OCI-LY7 (cell line): ENCODE data around the gene FCRL3. TPM values are rescaled to one million over a fixed set of nuclear protein-coding genes. Genes with fewer than 3 reads are reported as not detected.
A peak's percentile ranks its signal among the peaks of the same experiment; 100 is the strongest.

Source experiments
- BruUV-seq: library from RNA; stranded (reverse); fragments of 400-500 nt; replicated peaks from 2 replicates; lab custom pipeline; 2021; lab: Mats Ljungman, UMichigan
- CTCF ChIA-PET: fragments of 300-600 bp; sonication (Branson Sonifier 250); formaldehyde crosslinking; loops from one replicate; lab custom pipeline; 2022; ENCODE audit warnings: antibody characterized with exemption; ENCODE audit not compliant: unreplicated experiment; lab: Charles Lee
- POLR2A ChIA-PET: fragments of 300-600 bp; sonication (Branson Sonifier 250); formaldehyde crosslinking; loops from one replicate; lab custom pipeline; 2022; ENCODE audit warnings: antibody characterized with exemption; lab: Charles Lee
- DNase-seq: peaks from one replicate; pipeline ENCODE4 v3.0.0-alpha.2; 2015; ENCODE audit warnings: low spot score
- H2AFZ ChIP-seq: fragments of 200-600 bp; sonication (generic), shearing (Covaris generic); 2 replicates; pipeline ENCODE4 v1.6.1; 2014; ENCODE audit warnings: mild to moderate bottlenecking, antibody characterized with exemption, low read length, moderate library complexity
- H3K27ac ChIP-seq: fragments of 200-600 bp; sonication (generic); 2 replicates; pipeline ENCODE4 v1.5.1; 2014; ENCODE audit warnings: mixed run types, low read depth, mild to moderate bottlenecking, moderate library complexity, low read length, inconsistent platforms; ENCODE audit not compliant: poor library complexity, severe bottlenecking
- H3K36me3 ChIP-seq: fragments of 200-600 bp; sonication (generic); 2 replicates; pipeline ENCODE4 v1.6.1; 2014; ENCODE audit warnings: mild to moderate bottlenecking, antibody characterized with exemption, low read length, moderate library complexity, mixed read lengths; ENCODE audit not compliant: insufficient read depth
- H3K4me1 ChIP-seq: fragments of 200-600 bp; sonication (generic); 2 replicates; pipeline ENCODE4 v1.5.1; 2014; ENCODE audit warnings: mild to moderate bottlenecking, low read length; ENCODE audit not compliant: insufficient read depth, poor library complexity, severe bottlenecking
- H3K4me2 ChIP-seq: fragments of 200-600 bp; sonication (generic); 2 replicates; pipeline ENCODE4 v1.6.1; 2014; ENCODE audit warnings: mild to moderate bottlenecking, low read length
- H3K4me3 ChIP-seq: fragments of 200-600 bp; sonication (generic); 2 replicates; pipeline ENCODE4 v1.5.1; 2014; ENCODE audit warnings: mild to moderate bottlenecking, low read depth, low read length; ENCODE audit not compliant: poor library complexity, severe bottlenecking
- H3K79me2 ChIP-seq: fragments of 200-600 bp; sonication (generic); 2 replicates; pipeline ENCODE4 v1.6.1; 2016; ENCODE audit warnings: low read depth, mild to moderate bottlenecking, low read length, moderate library complexity, mixed read lengths; ENCODE audit not compliant: insufficient read depth
- H3K9me2 ChIP-seq: fragments of 200-600 bp; sonication (generic); 2 replicates; pipeline ENCODE4 v1.6.1; 2016; ENCODE audit warnings: mild to moderate bottlenecking, low read length, mixed read lengths; ENCODE audit not compliant: insufficient read depth
- H3K9me3 ChIP-seq: fragments of 200-600 bp; sonication (generic); 2 replicates; pipeline ENCODE4 v1.6.1; 2014; ENCODE audit warnings: mild to moderate bottlenecking, mixed run types, low read length, mixed read lengths
- H4K20me1 ChIP-seq: fragments of 200-600 bp; sonication (generic); 2 replicates; pipeline ENCODE4 v1.6.1; 2014; ENCODE audit warnings: mild to moderate bottlenecking, antibody characterized with exemption, low read length, moderate library complexity, mixed read lengths; ENCODE audit not compliant: insufficient read depth
- CTCF ChIP-seq: fragments of 200-600 bp; sonication (generic); conservative IDR thresholded peaks from 2 replicates; pipeline ENCODE4 v1.5.1; 2014; ENCODE audit warnings: mild to moderate bottlenecking, antibody characterized with exemption, low read length, moderate library complexity, mixed read lengths
- EZH2phosphoT487 ChIP-seq: fragments of 200-600 bp; sonication (generic); IDR thresholded peaks from 2 replicates; pipeline ENCODE4 v1.6.1; 2018; ENCODE audit warnings: low read depth, borderline replicate concordance, mild to moderate bottlenecking, mixed run types, antibody characterized with exemption, low read length, moderate library complexity, mixed read lengths
- intact Hi-C: fragments of 100-400 bp; cut with micrococcal nuclease; formaldehyde crosslinking; loops from one replicate; pipeline ENCODE4 v1.10.0; 2022; ENCODE audit not compliant: unreplicated experiment
- total RNA-seq, 2 experiments: library from RNA; depleted of rRNA in 1 of 2; stranded (reverse); fragments of >200 nt in 1 of 2; shearing (Covaris generic) in 1 of 2; gene quantifications; 2 replicates each; pipeline ENCODE4 v1.2.3, GENCODE V29; 2014 to 2022

The FCRL3 gene
- total RNA-seq, 2 experiments from 2014 or later: 0.88 to 0.99 TPM

- no peak for TF ChIP-seq CTCF
- TF ChIP-seq EZH2phosphoT487: no peak
- Histone ChIP-seq H3K9me2 (no peaks in the 10 kb centered on the region), H3K4me3 (no peak overlapping the region), H3K4me2 (peak overlapping the region; percentile 7; the same call in 1 of the 2 replicates), H3K27ac (no peak overlapping the region), H3K79me2 (no peaks in the 10 kb centered on the region), H2AFZ (peak overlapping the region; percentile 60), H4K20me1 (no peaks in the 10 kb centered on the region), H3K36me3 (no peaks in the 10 kb centered on the region), H3K4me1 (peaks cover 61% of the 10 kb centered on the region), H3K9me3 (no peaks in the 10 kb centered on the region)
- CTCF ChIA-PET: no interaction called here
- intact Hi-C loops: no loop called here
- POLR2A ChIA-PET: no interaction called here
- no peak for DNase-seq
- no TSS peak for BruUV-seq
Measured at GRCh38 chr1:157695417-157695816, 5.2 kb downstream of the FCRL3 start.

GRCh38 chr1:157691285-157691920 lies 9.2 kb downstream of the FCRL3 start:
- ChIA-PET CTCF (interaction anchor here (1.0 to 2.1 kb wide), 3 partner anchors 9 to 111 kb away, joined by 3 to 15 read pairs (median 4); partner anchors contain the start of gene FCRL3), POLR2A (interaction anchor here (0.6 to 1.7 kb wide), 6 partner anchors 20 to 121 kb away, joined by 3 to 5 read pairs (median 3); no protein-coding TSS in a partner anchor)
- H3K4me2 ChIP-seq: no peak overlapping the region
- no peaks in the 10 kb centered on the region for H3K79me2 ChIP-seq
- H3K27ac ChIP-seq: no peak overlapping the region
- no peak overlapping the region for H2AFZ ChIP-seq
- H4K20me1 ChIP-seq: no peaks in the 10 kb centered on the region
- TF ChIP-seq CTCF (peak; percentile 93), EZH2phosphoT487 (no peak)
- no peaks in the 10 kb centered on the region for H3K9me2 ChIP-seq
- intact Hi-C loops: loop anchor here (1.0 to 5.0 kb wide), 5 partner anchors 64 to 257 kb away; no protein-coding TSS in a partner anchor
- H3K4me1 ChIP-seq: peaks cover 21% of the 10 kb centered on the region
- no TSS peak for BruUV-seq
- H3K36me3 ChIP-seq: no peaks in the 10 kb centered on the region
- no peak overlapping the region for H3K4me3 ChIP-seq
- no peaks in the 10 kb centered on the region for H3K9me3 ChIP-seq
- peak; percentile 67 for DNase-seq
